ENCODE data around the gene CCDC110. TPM values are rescaled to one million over a fixed set of nuclear protein-coding genes. Genes with fewer than 3 reads are reported as not detected.

Gene CCDC110
- total RNA-seq, 1 donor from 2014 or later = 0.19 TPM

- DNase-seq (ENCODE audit: low spot score) = no peak
Measured at GRCh38 chr4:185473247-185473646, 1.7 kb upstream of the CCDC110 start.

GRCh38 chr4:185472103-185472542 lies 590 bp upstream of the CCDC110 start:
- no peak for DNase-seq (ENCODE audit: low spot score)

- no peak for DNase-seq (ENCODE audit: low spot score)
Measured at GRCh38 chr4:185470501-185471195, 885 bp downstream of the CCDC110 start.

DNA sequence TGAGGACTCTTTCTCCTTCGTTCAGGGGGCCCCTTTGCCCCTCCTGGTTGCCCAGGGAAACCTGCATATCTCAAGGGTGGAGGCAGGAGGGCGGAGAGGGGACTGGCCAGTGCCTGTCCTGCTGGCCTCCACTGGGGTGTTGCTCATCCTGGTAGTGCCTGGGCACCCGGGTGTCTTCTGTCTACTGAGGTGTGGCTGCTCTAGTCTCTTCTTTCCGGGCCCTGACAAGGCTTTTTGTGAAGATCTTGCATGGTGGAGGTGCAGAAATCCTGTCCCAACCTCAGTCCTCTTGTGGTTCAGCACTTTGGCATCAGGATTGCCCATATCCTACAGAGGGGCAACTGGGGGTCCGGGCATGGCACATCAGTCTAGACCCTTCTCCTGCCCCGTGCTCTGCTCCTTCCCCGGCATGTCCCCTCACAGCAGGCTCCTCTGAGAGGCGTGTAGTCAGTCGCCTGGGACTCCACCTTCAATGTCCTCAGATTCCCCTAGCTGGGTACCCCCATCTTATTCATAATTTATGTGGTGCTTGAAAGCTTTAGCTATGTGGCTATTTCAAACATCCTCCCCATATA lies 1.9 kb downstream of the CCDC110 start:
- no peak for DNase-seq (ENCODE audit: low spot score)

DNA sequence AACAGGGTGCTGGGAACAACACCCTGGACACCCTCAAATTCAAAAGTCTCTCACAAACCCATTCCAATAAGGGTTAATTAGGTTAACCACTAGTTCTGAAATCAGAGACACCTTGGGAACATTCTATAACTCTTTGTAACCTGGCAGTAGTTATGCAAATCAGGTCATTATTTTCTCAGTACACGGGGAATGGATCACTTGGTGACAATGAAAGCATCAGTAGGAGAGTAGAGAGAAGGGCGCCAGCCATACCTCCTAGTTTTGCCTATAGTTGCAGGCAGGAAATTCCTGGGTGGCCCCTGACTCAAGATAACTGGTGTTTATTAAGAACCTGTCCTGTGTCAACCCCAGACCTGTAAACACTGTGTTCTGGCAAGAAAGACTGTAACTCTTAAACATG lies 2.5 kb downstream of the CCDC110 start:
- DNase-seq (ENCODE audit: low spot score) = no peak

DNA sequence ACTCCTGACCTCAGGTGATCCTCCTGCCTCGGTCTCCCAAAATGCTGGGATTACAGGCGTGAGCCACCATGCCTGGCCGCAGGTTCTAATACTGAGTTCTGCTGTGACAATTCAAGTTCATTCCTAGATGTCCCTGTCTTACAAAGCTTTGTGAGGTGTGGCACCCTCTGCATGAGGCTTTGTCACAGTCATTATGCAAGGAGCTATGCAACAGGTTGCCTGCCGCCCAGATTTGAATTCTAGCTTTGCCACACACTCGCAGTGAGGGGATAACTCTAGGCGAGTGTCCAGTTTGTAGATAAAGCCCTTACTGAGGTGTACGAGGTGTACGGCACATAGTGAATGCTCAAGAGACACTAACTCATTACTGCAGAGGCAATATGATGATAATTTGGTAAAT lies 3.5 kb downstream of the CCDC110 start:
- no peak for DNase-seq (ENCODE audit: low spot score)

- DNase-seq (ENCODE audit: low spot score) = no peak
Measured at GRCh38 chr4:185467101-185467500, 4.4 kb downstream of the CCDC110 start.

DNA sequence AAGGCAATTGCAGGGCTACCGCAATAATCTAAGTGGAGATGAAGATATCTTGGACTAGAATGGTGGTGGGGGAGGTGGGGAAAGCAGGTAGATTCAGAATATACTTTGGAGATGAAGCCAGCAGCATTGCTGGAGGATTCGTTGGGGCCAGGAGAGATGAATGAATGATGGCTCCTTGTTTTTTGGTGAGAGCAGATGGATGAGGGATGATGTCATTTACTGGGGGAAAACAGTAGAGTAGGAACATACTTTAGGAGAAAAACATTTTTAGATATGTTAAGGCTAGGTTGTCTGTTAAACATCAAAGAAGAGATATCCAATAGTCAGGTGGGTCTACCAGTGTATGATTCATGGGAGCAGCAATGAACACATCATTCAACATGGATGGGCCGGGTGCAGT lies 5.8 kb downstream of the CCDC110 start:
- DNase-seq (ENCODE audit: low spot score) = no peak

GRCh38 chr4:185464887-185465286 lies 6.6 kb downstream of the CCDC110 start:
- DNase-seq (ENCODE audit: low spot score) = no peak

- no peak for DNase-seq (ENCODE audit: low spot score)
Measured at GRCh38 chr4:185464183-185464582, 7.3 kb downstream of the CCDC110 start.

- no peak for DNase-seq (ENCODE audit: low spot score)
Measured at GRCh38 chr4:185463541-185463940, 8.0 kb downstream of the CCDC110 start.

GRCh38 chr4:185461565-185461964 lies 10.0 kb downstream of the CCDC110 start:
- DNase-seq (ENCODE audit: low spot score) = no peak

GRCh38 chr4:185457136-185457535 lies 14.4 kb downstream of the CCDC110 start:
- no peak for DNase-seq (ENCODE audit: low spot score)

GRCh38 chr4:185456131-185456530 lies 15.4 kb downstream of the CCDC110 start:
- no peak for DNase-seq (ENCODE audit: low spot score)

GRCh38 chr4:185445209-185445608 lies 26.3 kb downstream of the CCDC110 start:
- no peak for DNase-seq (ENCODE audit: low spot score)

DNA sequence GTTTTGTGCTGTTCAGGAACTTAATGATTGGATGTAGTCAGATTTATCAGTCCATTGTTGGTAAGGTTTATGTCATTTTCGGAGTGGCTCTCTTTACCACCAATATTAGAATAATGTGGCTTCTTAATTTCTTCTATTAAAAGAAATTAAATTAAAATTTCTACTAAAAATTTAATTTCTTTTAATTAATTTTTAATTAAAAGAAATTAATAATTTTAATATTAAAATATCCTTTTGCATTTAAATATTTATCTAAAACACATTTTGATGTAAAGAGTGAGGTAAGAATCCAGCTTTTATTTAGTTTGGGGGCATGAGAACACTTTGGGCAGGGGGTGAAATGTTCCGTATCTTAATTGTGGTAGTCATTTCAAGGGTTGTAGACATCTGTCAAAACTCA lies 30.1 kb downstream of the CCDC110 start:
- no peak for DNase-seq (ENCODE audit: low spot score)

GRCh38 chr4:185437809-185438208 lies 33.7 kb downstream of the CCDC110 start:
- DNase-seq (ENCODE audit: low spot score) = no peak

DNA sequence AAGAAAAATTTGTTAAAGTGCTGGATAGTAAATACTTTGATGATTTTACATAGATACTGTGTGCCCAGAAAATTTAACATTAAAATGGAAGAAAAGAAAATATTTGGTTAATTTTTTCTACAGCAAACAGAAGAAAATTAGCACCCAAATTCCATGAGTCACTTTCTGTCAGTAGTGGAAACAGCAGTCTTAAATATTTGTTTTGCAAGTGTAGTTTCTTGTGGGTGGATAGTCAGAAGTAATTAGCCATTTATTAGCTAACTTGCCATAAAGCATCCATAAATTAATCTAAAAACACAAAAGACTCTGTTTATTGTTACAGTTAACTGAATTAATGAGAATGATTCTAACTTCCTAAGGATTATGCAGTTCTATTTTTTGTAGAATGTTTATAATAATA lies 36.1 kb downstream of the CCDC110 start:
- DNase-seq (ENCODE audit: low spot score) = no peak

DNA sequence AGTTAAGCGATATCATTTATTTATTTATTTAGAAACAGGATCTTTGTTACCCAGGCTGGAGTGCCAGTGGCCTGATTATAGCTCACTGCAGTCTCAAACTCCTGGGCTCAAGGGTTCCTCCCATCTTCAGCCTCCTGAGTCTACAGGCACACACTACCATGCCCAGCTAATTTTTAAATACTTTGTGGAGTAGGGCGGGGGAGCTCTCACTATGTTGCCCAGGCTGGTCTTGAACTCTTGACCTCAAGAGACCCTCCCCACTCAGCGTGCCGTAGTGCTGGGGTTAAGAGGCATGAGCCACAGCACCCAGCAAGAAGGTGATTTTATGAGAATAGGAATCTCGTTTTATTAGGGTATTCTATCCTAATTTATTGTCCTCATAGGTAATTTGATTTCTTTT lies 41.9 kb downstream of the CCDC110 start:
- no peak for DNase-seq (ENCODE audit: low spot score)

DNA sequence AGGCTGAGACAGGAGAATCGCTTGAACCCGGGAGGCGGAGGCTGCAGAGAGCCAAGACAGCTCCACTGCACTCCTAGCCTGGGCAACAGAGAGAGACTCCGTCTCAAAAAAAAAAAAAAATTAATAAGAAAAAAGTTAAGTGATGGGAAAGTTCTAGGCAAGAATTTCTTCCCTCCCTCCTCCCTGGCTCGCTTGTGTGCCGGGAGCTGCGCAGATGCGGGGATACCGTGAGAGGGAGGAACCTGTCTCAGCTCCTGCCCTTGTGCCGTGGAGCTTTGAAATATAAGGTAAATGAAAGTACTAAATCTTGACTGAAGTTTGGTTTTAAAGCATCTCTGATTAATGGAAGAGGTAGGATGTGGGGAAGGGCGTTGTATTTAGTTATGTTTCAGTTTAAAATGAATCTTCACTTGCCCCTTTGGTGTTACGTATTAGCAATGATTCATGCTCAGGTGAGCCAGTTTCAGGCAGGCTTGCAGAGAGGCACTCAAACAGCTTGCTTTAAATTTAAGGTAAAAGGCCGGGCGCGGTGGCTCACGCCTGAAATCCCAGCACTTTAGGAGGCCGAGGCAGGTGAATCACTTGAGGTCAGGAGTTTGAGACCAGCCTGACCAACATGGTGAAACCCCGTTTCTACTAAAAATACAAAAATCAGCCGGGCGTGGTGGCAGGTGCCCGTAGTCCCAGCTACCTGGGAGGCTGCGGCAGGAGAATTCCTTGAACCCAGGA lies 44.4 kb downstream of the CCDC110 start:
- no peak for DNase-seq (ENCODE audit: low spot score)

GRCh38 chr4:185425647-185426352 lies 45.7 kb downstream of the CCDC110 start, which contains the start of gene UFSP2:
TSS of gene UFSP2 (minus strand) at chr4:185425964. CDS start at chr4:185425868, 96 bp downstream.
- DNase-seq (ENCODE audit: low spot score) = peak; percentile 97
